GM12878 (cell line): Measurements from ENCODE around the gene PPP3CA. TPM values are rescaled to one million over a fixed set of nuclear protein-coding genes. Genes with fewer than 3 reads are reported as not detected.

Source experiments
- ATAC-seq: fragments of 200-7000 bp; cut with Tn5 transposase; 3 replicates; pipeline ENCODE4 v1.9.1; 2020; ENCODE audit warnings: mild to moderate bottlenecking, moderate library complexity
- BruUV-seq: library from RNA; stranded (reverse); fragments of 400-500 nt; replicated peaks from 2 replicates; lab custom pipeline; 2021; lab: Mats Ljungman, UMichigan
- CTCF ChIA-PET: fragments of 300-600 bp; sonication (Branson Sonifier 250); formaldehyde crosslinking; extraction: SDS; loops from one replicate; lab custom pipeline; 2021; ENCODE audit warnings: inconsistent platforms; lab: Yijun Ruan, JAX
- POLR2A ChIA-PET: fragments of 350-600 bp; formaldehyde crosslinking; extraction: SDS; loops from one replicate; lab custom pipeline; 2021; ENCODE audit warnings: inconsistent platforms; lab: Charles Lee
- RAD21 ChIA-PET: fragments of 300-600 bp; sonication (Branson Sonifier 250); formaldehyde crosslinking; loops from one replicate; lab custom pipeline; 2023; ENCODE audit warnings: antibody characterized with exemption; ENCODE audit not compliant: unreplicated experiment; lab: Charles Lee
- SMC1A ChIA-PET: fragments of 300-600 bp; sonication (Branson Sonifier 250); formaldehyde crosslinking; loops from one replicate; lab custom pipeline; 2023; ENCODE audit not compliant: unreplicated experiment, uncharacterized antibody; lab: Charles Lee
- DNase-seq: peaks from one replicate; pipeline ENCODE4 v3.0.0-alpha.2; 2011; ENCODE audit warnings: low read depth, low spot score
- FAIRE-seq: peaks from 3 replicates; lab custom pipeline; 2011; peaks lifted over from hg19 to GRCh38; lab: Jason Lieb, UNC
- H2AFZ ChIP-seq: 2 replicates; pipeline ENCODE4 v1.6.0; 2011; ENCODE audit warnings: low read depth, low read length, control low read depth; ENCODE audit not compliant: control insufficient read depth
- H3K27ac ChIP-seq: 2 replicates; pipeline ENCODE4 v1.5.1; 2011; ENCODE audit warnings: control low read depth; ENCODE audit not compliant: control insufficient read depth, insufficient read depth
- H3K27me3 ChIP-seq, 2 experiments: replicated peaks in 1 of 2; 2 replicates each; pipeline versions ENCODE4 v1.6.0 to v1.6.1; 2011; ENCODE audit warnings: low read length in 1 of 2; ENCODE audit not compliant: control insufficient read depth in 2 of 2, insufficient read depth in 2 of 2
- H3K36me3 ChIP-seq, 2 experiments: 2 replicates each; pipeline ENCODE4 v1.5.1; 2011; ENCODE audit warnings: low read length in 1 of 2; ENCODE audit not compliant: control insufficient read depth in 2 of 2, insufficient read depth in 2 of 2
- H3K4me1 ChIP-seq: 2 replicates; pipeline ENCODE4 v1.6.1; 2011; ENCODE audit warnings: mild to moderate bottlenecking, low read length, moderate library complexity, mixed read lengths; ENCODE audit not compliant: control insufficient read depth, insufficient read depth
- H3K4me2 ChIP-seq: 2 replicates; pipeline ENCODE4 v1.6.0; 2011; ENCODE audit warnings: control low read depth; ENCODE audit not compliant: control insufficient read depth, insufficient read depth
- H3K4me3 ChIP-seq: fragments of 200-600 bp; sonication (generic); 2 replicates; pipeline ENCODE4 v1.5.1; 2016
- H3K79me2 ChIP-seq: 2 replicates; pipeline ENCODE4 v1.6.0; 2011; ENCODE audit warnings: low read length; ENCODE audit not compliant: control insufficient read depth, insufficient read depth
- H3K9ac ChIP-seq: 2 replicates; pipeline ENCODE4 v1.8.0; 2011; ENCODE audit warnings: low read length, control low read depth, mixed read lengths; ENCODE audit not compliant: control insufficient read depth, insufficient read depth
- H3K9me3 ChIP-seq: replicated peaks from 3 replicates; pipeline ENCODE4 v1.5.1; 2011; ENCODE audit warnings: mild to moderate bottlenecking, low read length; ENCODE audit not compliant: control insufficient read depth, insufficient read depth
- H4K20me1 ChIP-seq: 2 replicates; pipeline ENCODE4 v1.6.0; 2011; ENCODE audit not compliant: control insufficient read depth, insufficient read depth
- ATF7 ChIP-seq: fragments of 450-650 bp; IDR thresholded peaks from 2 replicates; pipeline ENCODE4 v1.6.1; 2016; ENCODE audit warnings: low read depth, mild to moderate bottlenecking
- LARP7 ChIP-seq: fragments of 450-650 bp; IDR thresholded peaks from 2 replicates; pipeline ENCODE4 v1.6.1; 2017; ENCODE audit warnings: mild to moderate bottlenecking
- MTA3 ChIP-seq: IDR thresholded peaks from 2 replicates; pipeline ENCODE4 v1.6.1; 2012; ENCODE audit warnings: low read length, inconsistent platforms, borderline replicate concordance
- PBX3 ChIP-seq: IDR thresholded peaks from 2 replicates; pipeline ENCODE4 v1.6.1; 2011; ENCODE audit warnings: mild to moderate bottlenecking, low read depth, low read length, moderate library complexity; ENCODE audit not compliant: insufficient replicate concordance
- PML ChIP-seq: IDR thresholded peaks from 2 replicates; pipeline ENCODE4 v1.6.1; 2012; ENCODE audit warnings: low read length, inconsistent platforms
- SPI1 ChIP-seq: IDR thresholded peaks from 2 replicates; pipeline ENCODE4 v1.6.1; 2011; ENCODE audit warnings: low read depth, mild to moderate bottlenecking, low read length, moderate library complexity, borderline replicate concordance; ENCODE audit not compliant: insufficient read depth
- WGBS: methylation state at CpG from one replicate; pipeline ENCODE4 v1.1.6; 2016; ENCODE audit warnings: low lambda C conversion rate; ENCODE audit not compliant: insufficient replicate concordance, insufficient coverage; ENCODE audit errors: missing lambda C conversion rate; 5-methylcytosine and 5-hydroxymethylcytosine counted together
- in situ Hi-C: fragments of 300-500 bp; cut with MboI; formaldehyde crosslinking; loops from 9 replicates; pipeline ENCODE4 v1.14.3; 2018; ENCODE audit warnings: mixed read lengths
- intact Hi-C: fragments of 100-400 bp; cut with micrococcal nuclease; formaldehyde crosslinking; loops from one replicate; pipeline ENCODE4 v1.14.2; 2022; ENCODE audit not compliant: unreplicated experiment
- polyA plus RNA-seq, 11 experiments: library from polyadenylated mRNA; depleted of rRNA in 4 of 11; unstranded in 6 of 11; stranded (reverse) in 5 of 11; fragments of >200 nt; fragmentation: Nextera tagmentation in 4 of 11; fragmentation: Illumina TruSeq in 1 of 11; extraction: Ambion mirVana in 4 of 11; extraction: Trizol in 1 of 11; gene quantifications; 1 replicate in 1 of 11; 2 replicates in 10 of 11; pipeline versions ENCODE4 v1.2.1 to v1.2.3, GENCODE V29; 2011 to 2016; ENCODE audit warnings: inconsistent platforms in 2 of 11, missing spikeins in 2 of 11, low read depth in 1 of 11
- total RNA-seq, 4 experiments: library from RNA; depleted of rRNA in 3 of 4; stranded (reverse); fragments of >200 nt in 3 of 4; fragmentation: Illumina TruSeq in 1 of 4; extraction: Trizol in 1 of 4; gene quantifications; 2 replicates each; pipeline versions ENCODE4 v1.2.1 to v1.2.3, GENCODE V29; 2013 to 2021

Gene PPP3CA
- total and polyA plus RNA-seq, 10 of the 15 experiments (the other 5 are each of a cell fraction or from before 2014, with no cell fraction given): 0.33 to 9.0 (median 1.0) TPM

GRCh38 chr4:101284546-101284945 lies 62.8 kb downstream of the PPP3CA start:
- TF ChIP-seq PBX3: no peak
- no peak for DNase-seq
- POLR2A ChIA-PET: no interaction called here
- SMC1A ChIA-PET: interaction anchor here (0.6 kb wide), 1 partner anchor 13 kb away, joined by 3 read pairs; no protein-coding TSS in a partner anchor
- in situ Hi-C loops: no loop called here
- no peak overlapping the region for H3K4me2 ChIP-seq
- no peaks in the 10 kb centered on the region for H4K20me1 ChIP-seq
- H2AFZ ChIP-seq: no peak overlapping the region
- no TSS peak for BruUV-seq
- no peaks in the 10 kb centered on the region for H3K79me2 ChIP-seq
- WGBS: 86% methylated on average over 1 of the region's 1 CpG
- H3K4me3 ChIP-seq: no peak overlapping the region
- no peak overlapping the region for H3K9ac ChIP-seq
- CTCF ChIA-PET: no interaction called here
- H3K36me3 ChIP-seq: no peaks in the 10 kb centered on the region
- ATAC-seq: no peak
- H3K4me1 ChIP-seq: peaks cover 3% of the 10 kb centered on the region; the same call in 1 of the 2 replicates
- no peak for FAIRE-seq
- no peaks in the 10 kb centered on the region for H3K9me3 ChIP-seq
- intact Hi-C loops: no loop called here
- H3K27ac ChIP-seq: no peak overlapping the region
- no peaks in the 10 kb centered on the region for H3K27me3 ChIP-seq
- RAD21 ChIA-PET: no interaction called here

- H3K4me1 ChIP-seq: peaks cover 6% of the 10 kb centered on the region
- H3K4me2 ChIP-seq: no peak overlapping the region
- ATAC-seq (no peak), DNase-seq (no peak), FAIRE-seq (peak; percentile 7)
- ChIA-PET SMC1A (interaction anchor here (1.2 to 2.1 kb wide), 3 partner anchors 9 to 43 kb away, joined by 3 to 7 read pairs (median 6); no protein-coding TSS in a partner anchor), CTCF (no interaction called here), POLR2A (no interaction called here), RAD21 (no interaction called here)
- H3K4me3 ChIP-seq: no peak overlapping the region
- H3K27ac ChIP-seq: no peak overlapping the region
- BruUV-seq: no TSS peak
- H3K9me3 ChIP-seq: no peaks in the 10 kb centered on the region
- WGBS: 100% methylated on average over 2 of the region's 2 CpGs
- no peaks in the 10 kb centered on the region for H3K27me3 ChIP-seq
- TF ChIP-seq SPI1 (peak; percentile 48; the same call in 1 of the 2 replicates), ATF7 (no peak), PML (no peak), MTA3 (no peak), LARP7 (no peak)
- H2AFZ ChIP-seq: no peak overlapping the region
- in situ Hi-C loops (no loop called here), intact Hi-C loops (no loop called here)
- H3K36me3 ChIP-seq: no peaks in the 10 kb centered on the region
- H4K20me1 ChIP-seq: no peaks in the 10 kb centered on the region
- H3K79me2 ChIP-seq: no peaks in the 10 kb centered on the region
- no peak overlapping the region for H3K9ac ChIP-seq
Measured at GRCh38 chr4:101283434-101283833, 63.9 kb downstream of the PPP3CA start.
